H1 (cell line): ENCODE measurements around the gene FRMPD2. TPM values are rescaled to one million over a fixed set of nuclear protein-coding genes. Genes with fewer than 3 reads are reported as not detected.
A peak's percentile ranks its signal among the peaks of the same experiment; 100 is the strongest.

Source experiments
- CTCF ChIA-PET: fragments of 300-600 bp; sonication (Branson Sonifier 250); formaldehyde crosslinking; loops from one replicate; lab custom pipeline; 2021; ENCODE audit not compliant: partially characterized antibody; lab: Charles Lee
- POLR2A ChIA-PET: fragments of 300-600 bp; sonication (Branson Sonifier 250); formaldehyde crosslinking; loops from one replicate; lab custom pipeline; 2021; ENCODE audit warnings: inconsistent platforms; ENCODE audit not compliant: partially characterized antibody; lab: Charles Lee
- DNase-seq, 2 experiments: peaks; one replicate each; pipeline versions ENCODE4 v3.0.0 to v3.0.0-alpha.2; 2010 to 2022; ENCODE audit warnings: low spot score in 2 of 2, low read depth in 1 of 2, mixed read lengths in 1 of 2
- FAIRE-seq: peaks from 2 replicates; lab custom pipeline; 2011; peaks lifted over from hg19 to GRCh38; lab: Jason Lieb, UNC
- H2AFZ ChIP-seq: 2 replicates; pipeline ENCODE4 v1.8.1; 2012; ENCODE audit warnings: low read length, inconsistent platforms
- H2AK5ac ChIP-seq: 2 replicates; pipeline ENCODE4 v1.6.1; 2013; ENCODE audit warnings: low read depth, low read length
- H2BK120ac ChIP-seq: replicated peaks from 2 replicates; pipeline ENCODE3; 2013; ENCODE audit warnings: low read depth, low read length, inconsistent platforms
- H2BK12ac ChIP-seq: 2 replicates; pipeline ENCODE4 v1.6.1; 2013; ENCODE audit warnings: low read depth, low read length
- H2BK15ac ChIP-seq: 2 replicates; pipeline ENCODE4 v1.6.1; 2013; ENCODE audit warnings: low read length
- H2BK20ac ChIP-seq: 2 replicates; pipeline ENCODE4 v1.6.1; 2013; ENCODE audit warnings: low read length
- H2BK5ac ChIP-seq: 2 replicates; pipeline ENCODE4 v1.6.1; 2013; ENCODE audit warnings: low read depth, low read length
- H3K14ac ChIP-seq: 2 replicates; pipeline ENCODE4 v1.6.1; 2013; ENCODE audit warnings: inconsistent platforms; ENCODE audit not compliant: insufficient read length
- H3K18ac ChIP-seq: 2 replicates; pipeline ENCODE4 v1.6.1; 2013; ENCODE audit warnings: low read length; ENCODE audit errors: extremely low read depth
- H3K23ac ChIP-seq: 2 replicates; pipeline ENCODE4 v1.6.1; 2013; ENCODE audit warnings: inconsistent platforms; ENCODE audit not compliant: insufficient read length
- H3K23me2 ChIP-seq: 2 replicates; pipeline ENCODE4 v1.6.1; 2013; ENCODE audit warnings: low read depth, low read length
- H3K27ac ChIP-seq: 2 replicates; pipeline ENCODE4 v1.6.1; 2011; ENCODE audit warnings: low read depth, low read length, inconsistent platforms
- H3K27me3 ChIP-seq, 4 experiments: replicated peaks in 1 of 4; 1 replicate in 1 of 4; 2 replicates in 3 of 4; pipeline versions ENCODE4 v1.6.1 to v1.8.1; 2011 to 2013; ENCODE audit warnings: low read length in 3 of 4, mild to moderate bottlenecking in 3 of 4, inconsistent platforms in 2 of 4, mixed read lengths in 2 of 4, moderate library complexity in 1 of 4; ENCODE audit not compliant: control insufficient read depth in 3 of 4, insufficient read depth in 3 of 4; ENCODE audit errors: extremely low read depth in 1 of 4
- H3K36me3 ChIP-seq, 4 experiments: 2 replicates each; pipeline versions ENCODE4 v1.6.1 to v1.8.1; 2011 to 2013; ENCODE audit warnings: mild to moderate bottlenecking in 4 of 4, low read length in 3 of 4, moderate library complexity in 2 of 4, control low read depth in 1 of 4, inconsistent platforms in 1 of 4; ENCODE audit not compliant: insufficient read depth in 4 of 4, control insufficient read depth in 2 of 4
- H3K4ac ChIP-seq: replicated peaks from 2 replicates; pipeline ENCODE3; 2013; ENCODE audit warnings: low read length, low read depth, mixed read lengths, inconsistent platforms; ENCODE audit not compliant: insufficient read length
- H3K4me1 ChIP-seq, 4 experiments: replicated peaks in 1 of 4; 1 replicate in 1 of 4; 2 replicates in 3 of 4; pipeline versions ENCODE4 v1.6.1 to v1.8.1; 2011 to 2013; ENCODE audit warnings: low read length in 3 of 4, inconsistent platforms in 2 of 4, mixed read lengths in 1 of 4; ENCODE audit not compliant: insufficient read depth in 4 of 4, control insufficient read depth in 3 of 4
- H3K4me2 ChIP-seq, 2 experiments: 2 replicates each; pipeline versions ENCODE4 v1.6.1 to v1.8.1; 2011 to 2013; ENCODE audit warnings: low read depth in 2 of 2, low read length in 2 of 2, control low read depth in 1 of 2, inconsistent platforms in 1 of 2, mild to moderate bottlenecking in 1 of 2; ENCODE audit not compliant: insufficient read depth in 1 of 2
- H3K4me3 ChIP-seq, 4 experiments: fragments of 200-600, 300-600 bp in 1 of 4; sonication (generic), shearing (Covaris generic), sonication (Bioruptor Twin) in 1 of 4; 2 replicates each; pipeline versions ENCODE4 v1.5.1 to v1.8.1; 2011 to 2016; ENCODE audit warnings: low read length in 4 of 4, low read depth in 3 of 4, control low read depth in 2 of 4, inconsistent platforms in 2 of 4, mild to moderate bottlenecking in 2 of 4, mixed read lengths in 1 of 4, moderate library complexity in 1 of 4; ENCODE audit not compliant: insufficient read depth in 2 of 4; ENCODE audit errors: extremely low read depth in 1 of 4
- H3K56ac ChIP-seq: replicated peaks from 2 replicates; pipeline ENCODE3; 2013; ENCODE audit warnings: low read depth, mild to moderate bottlenecking, mixed read lengths, low read length, inconsistent platforms; ENCODE audit not compliant: insufficient read length
- H3K79me1 ChIP-seq: 2 replicates; pipeline ENCODE4 v1.6.1; 2013; ENCODE audit warnings: low read depth, low read length, control low read depth
- H3K79me2 ChIP-seq, 2 experiments: 2 replicates each; pipeline versions ENCODE4 v1.6.1 to v1.8.1; 2012 to 2013; ENCODE audit warnings: low read length in 2 of 2, mild to moderate bottlenecking in 2 of 2, inconsistent platforms in 1 of 2; ENCODE audit not compliant: insufficient read depth in 2 of 2, control insufficient read depth in 1 of 2
- H3K9ac ChIP-seq, 4 experiments: replicated peaks in 1 of 4; 1 replicate in 1 of 4; 2 replicates in 3 of 4; pipeline versions ENCODE4 v1.6.1 to v1.8.1; 2011 to 2013; ENCODE audit warnings: low read depth in 3 of 4, low read length in 3 of 4, control low read depth in 2 of 4, mild to moderate bottlenecking in 2 of 4, moderate library complexity in 2 of 4, inconsistent platforms in 1 of 4; ENCODE audit errors: extremely low read depth in 1 of 4
- H3K9me3 ChIP-seq, 2 experiments: 2 replicates each; pipeline versions ENCODE4 v1.6.1 to v1.8.1; 2012 to 2013; ENCODE audit warnings: mild to moderate bottlenecking in 2 of 2, moderate library complexity in 2 of 2, control low read depth in 1 of 2, inconsistent platforms in 1 of 2, low read depth in 1 of 2, low read length in 1 of 2, mixed read lengths in 1 of 2; ENCODE audit not compliant: insufficient read depth in 2 of 2
- H4K20me1 ChIP-seq, 2 experiments: replicated peaks in 1 of 2; 2 replicates each; pipeline versions ENCODE3 to v1.8.1; 2011 to 2013; ENCODE audit warnings: inconsistent platforms in 2 of 2, low read length in 2 of 2, mild to moderate bottlenecking in 1 of 2; ENCODE audit not compliant: insufficient read depth in 2 of 2, control insufficient read depth in 1 of 2
- H4K5ac ChIP-seq: 2 replicates; pipeline ENCODE4 v1.6.1; 2013; ENCODE audit warnings: low read length, low read depth, mixed read lengths, inconsistent platforms; ENCODE audit not compliant: insufficient read length
- H4K8ac ChIP-seq: 2 replicates; pipeline ENCODE4 v1.8.0; 2013; ENCODE audit warnings: mild to moderate bottlenecking, moderate library complexity, low read length, inconsistent platforms; ENCODE audit not compliant: insufficient read depth; ENCODE audit errors: extremely low read depth
- H4K91ac ChIP-seq: replicated peaks from 2 replicates; pipeline ENCODE3; 2013; ENCODE audit warnings: low read length, mixed read lengths, inconsistent platforms; ENCODE audit not compliant: insufficient read length
- TAF1 ChIP-seq: IDR thresholded peaks from 2 replicates; pipeline ENCODE4 v1.6.1; 2011; ENCODE audit warnings: mild to moderate bottlenecking, low read depth, low read length
- WGBS, 2 experiments: shearing (Covaris generic) in 1 of 2; methylation state at CpG; one replicate each; pipeline versions ENCODE4 v1.1.6 to v1.1.7; 2013 to 2015; ENCODE audit warnings: low lambda C conversion rate in 2 of 2, mixed read lengths in 2 of 2, inconsistent platforms in 1 of 2, low coverage in 1 of 2, missing lambda C conversion rate in 1 of 2; ENCODE audit not compliant: insufficient replicate concordance in 2 of 2, insufficient coverage in 1 of 2, insufficient read length in 1 of 2; ENCODE audit errors: extremely low coverage in 1 of 2, missing lambda C conversion rate in 1 of 2; 5-methylcytosine and 5-hydroxymethylcytosine counted together
- polyA plus RNA-seq, 7 experiments: library from polyadenylated mRNA; depleted of rRNA in 3 of 7; stranded (reverse) in 5 of 7; unstranded in 2 of 7; fragments of >200 nt in 5 of 7; fragments of 200-250 nt in 2 of 7; gene quantifications; 1 replicate in 5 of 7; 2 replicates in 1 of 7; 4 replicates in 1 of 7; pipeline versions ENCODE4 v1.2.1 to v1.2.3, GENCODE V29; 2011 to 2013; ENCODE audit warnings: missing spikeins in 2 of 7, mixed read lengths in 2 of 7
- total RNA-seq: library from RNA; stranded (reverse); fragmentation: NEBNext Ultra II Directional; extraction: Animal tissue kit (Norgen Biotek cat#: 25700); gene quantifications from 2 replicates; pipeline ENCODE4 v1.2.1, GENCODE V29; 2021

Gene FRMPD2
- total and polyA plus RNA-seq, 2 of the 8 experiments (the other 6 are each of a cell fraction or from before 2014, with no cell fraction given) = 0.07 to 0.47 TPM

DNA sequence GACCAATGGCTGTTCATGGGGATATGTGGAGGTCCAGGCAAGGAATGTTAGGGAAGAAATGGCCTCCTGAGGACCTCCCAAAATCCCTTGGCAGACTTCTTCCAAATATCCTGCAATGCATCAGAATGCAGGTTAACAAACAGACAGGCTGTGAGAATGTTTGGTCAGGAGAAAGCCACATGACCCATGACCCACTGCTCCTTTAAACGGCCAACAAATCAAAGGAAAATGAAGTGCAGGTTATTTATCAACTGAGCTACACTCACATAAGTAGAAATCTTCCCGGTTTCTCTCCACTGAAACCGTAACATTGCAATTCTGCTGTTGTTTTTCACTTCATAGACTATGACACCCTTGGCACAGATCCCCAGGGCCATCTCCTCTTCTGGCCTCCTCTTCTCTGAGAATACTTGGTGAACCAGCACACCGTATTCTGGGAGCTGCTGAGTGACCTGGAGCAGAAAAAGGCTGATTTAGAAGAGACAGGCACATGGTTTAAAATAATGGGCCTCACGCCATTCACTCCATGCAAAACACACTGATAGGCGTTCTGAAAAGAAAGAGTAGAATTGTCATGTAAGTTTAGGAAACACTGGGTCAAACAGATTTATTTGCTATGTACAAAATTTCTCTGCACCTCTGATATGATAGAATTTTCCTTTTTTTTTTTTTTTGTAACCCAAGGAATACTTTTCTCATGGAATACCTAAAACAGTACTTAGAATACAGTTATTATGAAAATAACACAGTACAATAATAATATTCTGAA lies 67.8 kb downstream of the FRMPD2 start:
- no peak overlapping the region for H2AK5ac ChIP-seq
- no peak for TF ChIP-seq TAF1

More for the DNA sequence above, 67.8 kb downstream of the FRMPD2 start:
- Histone ChIP-seq H3K14ac (no peak overlapping the region), H3K27ac (no peak overlapping the region), H2BK12ac (no peak overlapping the region), H4K91ac (no peak overlapping the region), H3K27me3 (peaks cover 0 to 3% (median under 1%) of the 10 kb centered on the region in 4 experiments; a peak in 1 of 7 replicates), H2BK120ac (no peak overlapping the region), H3K18ac (no peak overlapping the region), H2BK15ac (no peak overlapping the region), H4K5ac (no peak overlapping the region), H3K9me3 (no peaks in the 10 kb centered on the region), H4K20me1 (no peaks in the 10 kb centered on the region), H4K8ac (no peak overlapping the region), H3K36me3 (no peaks in the 10 kb centered on the region), H2BK5ac (no peak overlapping the region), H3K4me3 (no peak overlapping the region), H3K4me1 (peaks cover 0 to 3% (median 0%) of the 10 kb centered on the region in 4 experiments; a peak in 1 of 7 replicates), H2AFZ (peak overlapping the region; percentile 42; the same call in 1 of the 2 replicates), H2BK20ac (no peak overlapping the region), H3K56ac (no peak overlapping the region), H3K79me2 (no peaks in the 10 kb centered on the region), H3K23ac (no peak overlapping the region), H3K23me2 (no peaks in the 10 kb centered on the region), H3K79me1 (no peaks in the 10 kb centered on the region), H3K4ac (no peak overlapping the region), H3K4me2 (no peak overlapping the region), H3K9ac (no peak overlapping the region)
- ChIA-PET POLR2A (no interaction called here), CTCF (interaction anchor here (0.6 to 1.7 kb wide), 2 partner anchors 8 to 1906 kb away, joined by 3 to 9 read pairs; no protein-coding TSS in a partner anchor)
- DNase-seq = no peak
- 91% methylated on average over 6 of the region's 6 CpGs; no CpG with 5 or more reads in 1 of the 2 experiments for WGBS, 2 experiments
- FAIRE-seq = no peak
